ENCODE measurements around the gene USP35.

USP35 gene

GRCh38 chr11:78149646-78150045, 39.1 kb upstream of the USP35 start:
- no peak for TF ChIP-seq CTCF (IDR thresholded peaks at IDR 0.05; ENCODE audit: borderline replicate concordance, control extremely low read depth, extremely low read depth, insufficient read depth, missing control alignments)
- DNase-seq (ENCODE audit: low spot score): no peak
- in situ Hi-C loops (cut with MboI; ENCODE audit: low sequenced_read_pairs, unreplicated experiment): no loop called here

GRCh38 chr11:78150346-78150745, 38.4 kb upstream of the USP35 start:
- in situ Hi-C loops (cut with MboI; ENCODE audit: low sequenced_read_pairs, unreplicated experiment): no loop called here

GRCh38 chr11:78150754-78151153, 38.0 kb upstream of the USP35 start:
- TF ChIP-seq CTCF (IDR thresholded peaks at IDR 0.05; ENCODE audit: borderline replicate concordance, control extremely low read depth, extremely low read depth, insufficient read depth, missing control alignments): no peak
- in situ Hi-C loops (cut with MboI; ENCODE audit: low sequenced_read_pairs, unreplicated experiment): no loop called here
- DNase-seq (ENCODE audit: low spot score): no peak

More at GRCh38 chr11:78150346-78150745, 38.4 kb upstream of the USP35 start:
- no peak for DNase-seq (ENCODE audit: low spot score)
- no peak for TF ChIP-seq CTCF (IDR thresholded peaks at IDR 0.05; ENCODE audit: borderline replicate concordance, control extremely low read depth, extremely low read depth, insufficient read depth, missing control alignments)

- no peak for TF ChIP-seq CTCF (IDR thresholded peaks at IDR 0.05; ENCODE audit: borderline replicate concordance, control extremely low read depth, extremely low read depth, insufficient read depth, missing control alignments)
- in situ Hi-C loops (cut with MboI; ENCODE audit: low sequenced_read_pairs, unreplicated experiment): no loop called here
Observed at GRCh38 chr11:78151804-78152203, 36.9 kb upstream of the USP35 start.

GRCh38 chr11:78156127-78156844, 32.4 kb upstream of the USP35 start:
- in situ Hi-C loops (cut with MboI; ENCODE audit: low sequenced_read_pairs, unreplicated experiment): no loop called here
- TF ChIP-seq CTCF (IDR thresholded peaks at IDR 0.05; ENCODE audit: borderline replicate concordance, control extremely low read depth, extremely low read depth, insufficient read depth, missing control alignments): no peak
- DNase-seq (ENCODE audit: low spot score): no peak

More at GRCh38 chr11:78151804-78152203, 36.9 kb upstream of the USP35 start:
- DNase-seq (ENCODE audit: low spot score): no peak

- no peak for DNase-seq (ENCODE audit: low spot score)
- in situ Hi-C loops (cut with MboI; ENCODE audit: low sequenced_read_pairs, unreplicated experiment): no loop called here
- TF ChIP-seq CTCF (IDR thresholded peaks at IDR 0.05; ENCODE audit: borderline replicate concordance, control extremely low read depth, extremely low read depth, insufficient read depth, missing control alignments): no peak
Observed at GRCh38 chr11:78158987-78159652, 29.6 kb upstream of the USP35 start.

Data from GM13976 (cell line).